ENCODE measurements around the gene PSEN2. TPM values are rescaled to one million over a fixed set of nuclear protein-coding genes. Genes with fewer than 3 reads are reported as not detected.

Gene PSEN2
- total RNA-seq, 6 donors from 2014 or later = 31.2 to 70.9 (median 37.6) TPM

- Histone ChIP-seq H3K27me3 (no peaks in the 10 kb centered on the region), H3K4me3 (no peak overlapping the region), H3K36me3 (no peaks in the 10 kb centered on the region), H3K9me3 (no peaks in the 10 kb centered on the region), H3K4me1 (peaks cover 13 to 59% (median 35%) of the 10 kb centered on the region in 4 donors), H3K27ac (peak overlapping the region in 3 of 4 donors; percentile 51 to 80 (median 65))
- no peak for ATAC-seq (ENCODE audit: low FRiP score in 2 of 2)
- 75 to 100% methylated on average over 2 of the region's 2 CpGs for WGBS, 2 donors
- TF ChIP-seq EP300 (IDR thresholded peaks at IDR 0.05) (no peak), POLR2A (IDR thresholded peaks at IDR 0.05) (no peak), CTCF (IDR thresholded peaks at IDR 0.05) (no peak), POLR2AphosphoS5 (IDR thresholded peaks at IDR 0.05) (no peak)
- DNase-seq = no peak
Measured at GRCh38 chr1:226943927-226944326, 73.5 kb downstream of the PSEN2 start.

- DNase-seq (peak in 1 of 2 donors; percentile 73), ATAC-seq (ENCODE audit: low FRiP score in 2 of 2) (peak; percentile 20 to 61)
- Histone ChIP-seq H3K36me3 (no peaks in the 10 kb centered on the region), H3K4me1 (peaks cover 13 to 59% (median 35%) of the 10 kb centered on the region in 4 donors), H3K27me3 (no peaks in the 10 kb centered on the region), H3K27ac (peak overlapping the region; percentile 28 to 80 (median 58)), H3K9me3 (no peaks in the 10 kb centered on the region), H3K4me3 (no peak overlapping the region)
- TF ChIP-seq CTCF (IDR thresholded peaks at IDR 0.05) = no peak
- TF ChIP-seq EP300 (IDR thresholded peaks at IDR 0.05) = no peak
- TF ChIP-seq POLR2AphosphoS5 (IDR thresholded peaks at IDR 0.05) = no peak
- no peak for TF ChIP-seq POLR2A (IDR thresholded peaks at IDR 0.05)
- 54 to 62% methylated on average over 18 to 19 of the region's 19 CpGs for WGBS, 2 donors
Measured at GRCh38 chr1:226945106-226945857, 74.9 kb downstream of the PSEN2 start.

Other genes starting within 250 kb of the PSEN2 start
- gene ITPKB, start 131.3 kb upstream of the PSEN2 start, total RNA-seq = 10 to 100 TPM; 19.8 to 62.9 (median 45.8) TPM
- 100 to 1,000 TPM in 1 of 6 donors, 10 to 100 TPM in 5; 27.1 to 105 (median 44.6) TPM for gene COQ8A, start 69.7 kb downstream of the PSEN2 start, total RNA-seq

All from upper lobe of left lung (tissue), 6 donors.